ENCODE results near the gene GPR50. TPM values are rescaled to one million over a fixed set of nuclear protein-coding genes. Genes with fewer than 3 reads are reported as not detected.
A peak's percentile ranks its signal among the peaks of the same experiment; 100 is the strongest.

GPR50 gene
- total and polyA plus RNA-seq, 2 of the 8 experiments (the other 6 are each of a cell fraction or from before 2014, with no cell fraction given) = 1.6 to 1.9 TPM

DNA sequence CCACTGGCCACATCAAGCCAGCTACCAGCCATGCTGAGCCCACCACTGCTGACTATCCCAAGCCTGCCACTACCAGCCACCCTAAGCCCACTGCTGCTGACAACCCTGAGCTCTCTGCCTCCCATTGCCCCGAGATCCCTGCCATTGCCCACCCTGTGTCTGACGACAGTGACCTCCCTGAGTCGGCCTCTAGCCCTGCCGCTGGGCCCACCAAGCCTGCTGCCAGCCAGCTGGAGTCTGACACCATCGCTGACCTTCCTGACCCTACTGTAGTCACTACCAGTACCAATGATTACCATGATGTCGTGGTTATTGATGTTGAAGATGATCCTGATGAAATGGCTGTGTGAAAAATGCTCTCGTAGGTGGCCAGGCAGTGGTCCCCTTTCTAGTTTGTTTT, 4.7 kb downstream of the GPR50 start:
- Histone ChIP-seq H2AK5ac (ENCODE audit: low read depth, low read length) (no peak overlapping the region), H3K4me2 (ENCODE audit: insufficient read depth in 1 of 2, low read depth in 2 of 2, low read length in 2 of 2) (no peak overlapping the region), H2BK20ac (ENCODE audit: low read length) (0 out of 2 replicates have a peak overlapping the region, but pooled peaks have one; percentile 61), H3K27me3 (replicated peaks in 1 of 4; ENCODE audit: control insufficient read depth in 3 of 4, extremely low read depth in 1 of 4, insufficient read depth in 3 of 4, low read length in 3 of 4) (peaks cover 8 to 23% (median 17%) of the 10 kb centered on the region in 4 experiments), H3K14ac (ENCODE audit: insufficient read length) (no peak overlapping the region), H2AFZ (ENCODE audit: low read length) (no peak overlapping the region), H4K91ac (replicated peaks; ENCODE audit: insufficient read length, low read length) (no peak overlapping the region), H4K20me1 (replicated peaks in 1 of 2; ENCODE audit: control insufficient read depth in 1 of 2, insufficient read depth in 2 of 2, low read length in 2 of 2) (no peaks in the 10 kb centered on the region), H3K4me3 (ENCODE audit: extremely low read depth in 1 of 4, insufficient read depth in 2 of 4, low read depth in 3 of 4, low read length in 4 of 4) (no peak overlapping the region), H3K79me2 (ENCODE audit: control insufficient read depth in 1 of 2, insufficient read depth in 2 of 2, low read length in 2 of 2) (no peaks in the 10 kb centered on the region), H3K56ac (replicated peaks; ENCODE audit: insufficient read length, low read depth, low read length) (no peak overlapping the region), H2BK12ac (ENCODE audit: low read depth, low read length) (no peak overlapping the region), H3K36me3 (ENCODE audit: control insufficient read depth in 2 of 4, insufficient read depth in 4 of 4, low read length in 3 of 4) (peaks cover 0 to 4% (median 0%) of the 10 kb centered on the region in 4 experiments; a peak in 3 of 8 replicates), H4K5ac (ENCODE audit: insufficient read length, low read depth, low read length) (no peak overlapping the region), H3K27ac (ENCODE audit: low read depth, low read length) (no peak overlapping the region), H2BK120ac (replicated peaks; ENCODE audit: low read depth, low read length) (no peak overlapping the region), H3K79me1 (ENCODE audit: low read depth, low read length) (no peaks in the 10 kb centered on the region), H3K9me3 (ENCODE audit: insufficient read depth in 2 of 2, low read depth in 1 of 2, low read length in 1 of 2) (peaks cover 4 to 11% of the 10 kb centered on the region in 2 experiments; a peak in 3 of 4 replicates), H3K4me1 (replicated peaks in 1 of 4; ENCODE audit: control insufficient read depth in 3 of 4, insufficient read depth in 4 of 4, low read length in 3 of 4) (peaks cover 0 to 17% (median 5%) of the 10 kb centered on the region in 4 experiments; a peak in 6 of 7 replicates), H2BK15ac (ENCODE audit: low read length) (no peak overlapping the region), H3K9ac (replicated peaks in 1 of 4; ENCODE audit: extremely low read depth in 1 of 4, low read depth in 3 of 4, low read length in 3 of 4) (no peak overlapping the region), H3K23ac (ENCODE audit: insufficient read length) (no peak overlapping the region), H3K23me2 (ENCODE audit: low read depth, low read length) (no peaks in the 10 kb centered on the region; the same call in 1 of the 2 replicates), H2BK5ac (ENCODE audit: low read depth, low read length) (no peak overlapping the region), H4K8ac (ENCODE audit: extremely low read depth, insufficient read depth, low read length) (no peak overlapping the region), H3K18ac (ENCODE audit: extremely low read depth, low read length) (no peak overlapping the region), H3K4ac (replicated peaks; ENCODE audit: insufficient read length, low read depth, low read length) (no peak overlapping the region)
- WGBS, 2 experiments (ENCODE audit: extremely low coverage in 1 of 2, insufficient coverage in 1 of 2, insufficient read length in 1 of 2, insufficient replicate concordance in 2 of 2, low coverage in 1 of 2, low lambda C conversion rate in 2 of 2, missing lambda C conversion rate in 1 of 2) = 71% methylated on average over 4 of the region's 7 CpGs; no CpG with 5 or more reads in 1 of the 2 experiments
- POLR2A ChIA-PET (ENCODE audit: partially characterized antibody) = no interaction called here
- CTCF ChIA-PET (ENCODE audit: partially characterized antibody) = no interaction called here
- FAIRE-seq (no peak), DNase-seq (ENCODE audit: low read depth in 1 of 2, low spot score in 2 of 2) (no peak)
- TF ChIP-seq NRF1 (IDR thresholded peaks at IDR 0.05; ENCODE audit: low read depth, low read length) = no peak
- TF ChIP-seq SRF (IDR thresholded peaks at IDR 0.05; ENCODE audit: low read depth, low read length) = no peak
- TF ChIP-seq CBX5 (IDR thresholded peaks at IDR 0.05; ENCODE audit: low read depth, low read length) = no peak
- TF ChIP-seq SUZ12 (IDR thresholded peaks at IDR 0.05; ENCODE audit: low read length) = no peak
- no peak for TF ChIP-seq CEBPB (IDR thresholded peaks at IDR 0.05; ENCODE audit: low read depth, low read length)
- TF ChIP-seq, protein P1, sequence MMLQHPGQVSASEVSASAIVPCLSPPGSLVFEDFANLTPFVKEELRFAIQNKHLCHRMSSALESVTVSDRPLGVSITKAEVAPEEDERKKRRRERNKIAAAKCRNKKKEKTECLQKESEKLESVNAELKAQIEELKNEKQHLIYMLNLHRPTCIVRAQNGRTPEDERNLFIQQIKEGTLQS (IDR thresholded peaks at IDR 0.05; ENCODE audit: insufficient read depth, low read depth, low read length) = no peak
